Kidney tubule cell (primary cell): ENCODE results near the gene ZNF443.
"Not testable (repeated sequence)": the region's sequence is repeated elsewhere in the genome, so short reads cannot be mapped to it uniquely, and the experiment has no call there.

ENCODE experiments used
- DNase-seq: peaks from one replicate; pipeline ENCODE4 v3.0.0-alpha.2; 2018; ENCODE audit warnings: low spot score

Gene ZNF443

DNA sequence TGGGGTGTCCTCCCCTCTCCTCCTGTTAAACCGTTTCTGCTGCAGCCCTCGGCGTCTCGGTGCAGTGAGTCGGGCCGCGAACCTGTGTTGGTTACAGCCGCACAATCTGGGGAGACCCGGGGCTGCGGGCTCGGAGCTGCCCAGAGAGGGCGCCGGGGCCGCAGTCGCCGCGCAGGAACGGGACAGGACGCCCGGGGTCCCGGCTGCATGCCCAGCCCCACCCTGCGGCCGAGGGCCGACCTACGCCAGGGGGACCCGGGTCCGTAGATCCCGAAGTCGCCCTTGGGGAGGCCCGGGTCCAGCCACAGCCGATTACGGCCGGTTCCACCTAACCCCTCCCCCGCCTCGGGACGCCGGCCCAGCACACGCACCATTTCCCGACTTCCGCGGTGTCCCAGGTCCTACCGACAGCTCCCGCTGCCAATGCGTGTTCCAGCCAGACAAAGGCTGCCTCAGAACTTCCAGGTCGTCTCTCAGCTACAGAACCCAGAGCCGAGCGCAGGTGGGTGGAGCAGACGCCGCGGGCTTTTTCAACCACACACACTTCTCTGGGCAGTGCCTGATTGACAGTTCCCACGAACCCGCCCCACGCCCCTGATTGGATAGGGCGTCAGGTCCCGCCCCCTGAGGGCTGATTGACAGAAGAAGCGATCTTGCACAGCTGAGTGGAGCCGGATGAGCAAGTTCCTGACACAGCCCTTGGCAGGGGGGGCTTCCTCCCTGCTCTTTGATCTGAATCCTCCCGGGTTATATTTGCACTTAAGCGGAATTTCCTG lies at the start of gene ZNF443:
ZNF443 (minus strand) TSS at position 481 of the 776 bp plus-strand sequence; CDS start at position 374, 107 bp downstream.
- DNase-seq: peak; percentile 99

DNA sequence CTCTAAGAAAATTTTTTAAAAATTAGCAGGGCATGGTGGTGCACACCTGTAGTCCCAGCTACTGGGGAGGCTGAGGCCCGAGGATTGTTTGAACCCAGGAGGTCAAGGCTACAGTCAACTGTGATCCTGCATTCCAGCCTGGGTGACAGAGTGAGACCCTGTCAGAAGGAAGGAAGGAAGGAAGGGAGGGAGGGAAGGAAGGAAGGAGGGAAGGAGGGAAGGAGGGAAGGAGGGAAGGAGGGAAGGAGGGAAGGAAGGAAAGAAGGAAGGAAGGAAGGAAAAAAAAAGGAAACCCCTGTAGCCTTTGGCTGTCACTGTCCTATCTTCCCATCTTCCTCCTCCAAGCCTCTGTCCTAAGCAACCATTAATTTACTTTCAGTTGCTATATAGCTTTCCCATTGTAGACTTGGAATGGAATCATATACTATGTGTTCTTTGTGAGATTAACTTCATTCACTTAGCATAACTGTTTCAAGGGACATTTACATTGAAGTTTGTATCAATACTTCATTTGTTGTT lies 45.5 kb upstream of the ZNF443 start:
- DNase-seq: not testable (repeated sequence)

DNA sequence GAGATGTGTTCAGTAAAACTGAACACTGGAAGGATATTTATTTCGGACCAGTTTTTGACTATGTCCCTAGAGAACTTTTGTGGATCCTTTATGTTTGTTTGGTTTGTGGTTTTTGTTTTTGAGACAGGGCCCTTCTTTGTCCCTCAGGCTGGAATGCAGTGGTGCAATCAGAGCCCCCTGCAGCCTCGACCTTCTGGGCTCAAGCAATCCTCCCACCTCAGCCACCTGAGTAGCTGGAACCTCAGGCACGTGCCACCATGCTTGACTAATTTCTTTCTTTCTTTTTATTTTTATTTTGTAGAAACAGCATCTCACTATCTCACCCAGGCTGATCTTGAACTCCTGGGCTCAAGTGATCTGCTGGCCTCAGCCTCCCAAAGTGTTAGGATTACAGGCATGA lies 44.8 kb upstream of the ZNF443 start:
- no peak for DNase-seq

DNA sequence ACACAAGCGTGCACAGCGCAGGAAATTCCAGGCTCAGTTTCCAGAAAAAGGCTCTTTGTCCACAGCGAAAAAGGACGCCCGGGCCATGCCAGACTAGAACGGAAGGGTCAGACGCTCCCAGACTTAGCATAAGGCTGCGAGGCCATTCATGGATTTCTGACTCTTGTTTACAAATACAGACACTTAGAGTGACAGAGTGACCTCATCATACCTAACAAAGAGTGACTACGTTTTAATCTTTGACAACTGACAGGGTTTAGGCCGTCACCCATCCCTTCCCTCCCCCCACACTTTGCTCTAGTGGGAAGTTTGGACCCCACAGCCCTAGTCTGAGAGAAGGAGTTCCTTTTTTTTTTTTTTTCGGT lies 44.2 kb upstream of the ZNF443 start:
- no peak for DNase-seq

DNA sequence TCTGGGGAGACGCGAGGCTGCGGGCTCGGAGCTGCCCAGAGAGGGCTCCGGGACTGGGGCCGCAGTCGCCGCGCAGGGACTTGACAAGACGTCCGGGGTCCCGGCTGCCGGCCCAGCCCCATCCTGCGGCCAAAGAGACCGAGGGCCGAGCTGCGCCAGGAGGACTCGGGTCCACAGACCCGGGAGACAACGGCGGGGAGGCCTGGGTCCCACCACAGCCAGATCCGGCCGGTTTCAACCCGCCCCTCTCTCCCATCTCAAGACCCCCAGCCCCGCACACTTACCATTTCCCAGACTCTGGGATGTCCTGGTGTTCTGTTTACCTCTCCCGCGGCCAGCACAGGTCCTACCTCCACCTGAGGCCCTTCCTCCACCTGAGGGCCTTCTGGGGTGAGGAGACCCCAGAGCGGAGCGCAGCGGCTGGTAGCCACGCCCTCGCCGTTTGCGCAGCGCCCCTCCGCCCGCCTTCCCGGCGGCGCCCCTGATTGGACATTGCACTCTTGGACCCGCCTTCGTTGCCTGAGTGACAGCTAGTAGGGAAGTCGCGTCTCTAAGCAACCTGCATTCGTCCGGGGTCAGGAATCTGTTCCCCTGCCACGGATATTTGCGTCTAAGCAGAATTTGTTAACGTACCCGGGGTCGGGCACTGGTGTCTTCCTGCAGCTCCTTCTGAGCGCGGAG lies 43.7 kb upstream of the ZNF443 start, which contains the start of gene ZNF709:
ZNF709 (minus strand) TSS at position 446 of the 681 bp plus-strand sequence; CDS start at position 287, 159 bp downstream.
- peak; percentile 86 for DNase-seq

DNA sequence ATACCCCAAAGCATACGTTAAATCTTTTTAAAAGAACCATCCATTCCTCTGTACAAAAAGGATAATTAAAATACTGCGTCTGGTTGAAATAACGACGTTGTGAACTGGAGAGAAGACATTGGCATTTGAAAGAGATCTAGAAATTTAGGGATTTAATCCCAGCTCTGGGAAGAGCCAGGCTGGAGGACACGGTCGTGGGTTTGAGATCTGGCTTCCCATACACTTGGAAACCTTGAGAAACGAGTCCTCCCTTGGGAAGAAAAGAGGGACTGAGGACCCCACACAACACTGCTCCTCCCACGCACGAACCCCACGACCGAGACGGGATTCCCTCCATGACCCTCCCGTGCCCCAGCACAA lies 43.2 kb upstream of the ZNF443 start:
- DNase-seq: peak; percentile 31

DNA sequence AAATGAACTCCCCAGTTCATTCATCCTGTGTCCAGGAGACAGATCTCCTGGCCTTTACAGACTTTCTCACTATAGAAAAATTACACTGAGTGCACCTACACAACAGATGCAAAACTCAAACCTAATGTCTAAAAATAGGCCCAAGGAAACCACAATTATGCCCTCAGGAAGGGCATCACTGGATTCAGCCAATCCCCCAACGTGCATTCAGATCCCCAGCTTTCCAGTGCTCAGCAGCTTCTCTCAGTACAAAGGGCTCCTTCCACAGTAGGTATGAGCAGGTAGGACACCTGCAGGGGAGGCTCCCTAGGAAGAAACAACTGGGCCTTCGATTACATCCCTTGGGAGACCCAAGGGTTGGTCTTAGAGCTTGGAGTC lies 41.7 kb upstream of the ZNF443 start:
- peak; percentile 5 for DNase-seq

DNA sequence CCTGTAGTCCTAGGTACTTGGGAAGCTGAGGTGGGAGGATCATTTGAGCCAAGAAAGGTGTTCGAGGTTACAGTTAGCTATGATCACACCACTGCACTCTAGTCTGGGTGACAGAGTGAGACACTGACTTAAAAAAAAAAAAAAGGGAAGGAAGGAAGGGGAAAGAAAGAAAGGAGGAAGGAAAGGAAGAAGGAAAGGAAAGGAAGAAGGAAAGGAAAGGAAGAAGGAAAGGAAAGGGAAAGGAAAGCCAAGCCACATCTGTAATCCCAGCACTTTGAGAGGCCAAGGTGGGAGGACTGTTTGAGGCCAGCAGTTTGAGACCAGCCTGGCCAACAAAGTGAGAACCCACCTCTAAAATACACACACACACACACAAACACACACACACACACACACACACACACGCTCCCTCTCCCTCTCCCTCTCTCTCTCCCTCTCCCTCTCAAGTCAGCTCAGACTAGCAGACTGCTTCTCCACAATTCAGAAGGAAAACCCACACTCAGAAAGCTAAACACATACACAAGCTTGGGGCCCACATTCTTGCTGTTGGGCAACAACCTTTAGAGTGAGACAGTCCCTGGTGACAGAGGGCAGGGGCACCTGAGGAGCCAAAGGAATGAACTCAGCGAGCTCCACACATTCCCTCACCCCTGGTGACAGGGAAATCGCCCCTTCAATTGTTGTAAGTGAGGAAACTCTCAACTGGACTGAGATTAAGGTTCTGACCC lies 41.1 kb upstream of the ZNF443 start:
- peak; percentile 4 for DNase-seq

DNA sequence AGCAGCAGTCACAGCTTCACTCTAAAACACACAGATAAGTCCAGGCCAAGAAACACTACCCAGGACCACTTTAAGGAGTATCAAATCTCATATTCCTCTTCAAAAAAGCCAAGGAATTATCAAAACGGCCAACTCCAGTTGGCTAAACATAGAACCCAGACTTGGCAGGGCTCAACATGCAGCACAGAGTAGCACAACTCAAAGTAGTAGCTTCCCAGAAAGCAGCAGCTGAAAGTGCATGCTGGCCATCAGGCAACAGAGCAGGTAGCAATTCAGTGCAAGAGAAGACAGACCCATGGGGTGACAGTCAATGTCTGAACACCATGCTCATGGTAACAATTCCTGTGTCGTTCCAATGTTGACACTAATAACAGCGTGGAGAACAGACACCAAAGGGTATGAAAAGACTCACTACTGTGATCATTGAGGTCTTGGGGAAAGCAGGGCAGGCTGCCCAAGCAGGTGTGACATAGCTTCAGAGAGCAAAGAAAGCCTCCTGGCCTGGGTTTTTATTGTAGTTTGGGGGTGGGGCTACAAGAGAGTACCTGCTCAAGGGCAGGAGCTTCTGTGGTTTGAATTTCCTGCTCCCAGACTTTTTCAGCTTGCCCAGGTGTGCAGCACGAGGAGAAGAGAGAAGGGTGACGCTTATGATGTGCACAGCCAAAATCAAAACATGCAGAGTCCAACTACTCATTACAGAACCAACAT lies 37.6 kb upstream of the ZNF443 start:
- no peak for DNase-seq

DNA sequence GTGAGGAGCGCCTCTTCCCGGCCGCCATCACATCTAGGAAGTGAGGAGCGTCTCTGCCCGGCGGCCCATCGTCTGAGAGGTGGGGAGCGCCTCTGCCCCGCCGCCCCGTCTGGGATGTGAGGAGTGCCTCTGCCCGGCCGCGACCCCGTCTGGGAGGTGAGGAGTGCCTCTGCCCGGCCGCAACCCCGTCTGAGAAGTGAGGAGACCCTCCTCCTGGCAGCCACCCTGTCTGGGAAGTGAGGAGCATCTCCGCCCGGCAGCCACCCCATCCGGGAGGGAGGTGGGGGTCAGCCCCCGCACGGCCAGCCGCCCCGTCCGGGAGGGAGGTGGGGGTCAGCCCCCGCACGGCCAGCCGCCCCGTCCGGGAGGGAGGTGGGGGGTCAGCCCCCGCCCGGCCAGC lies 26.8 kb upstream of the ZNF443 start:
- not testable (repeated sequence) for DNase-seq

DNA sequence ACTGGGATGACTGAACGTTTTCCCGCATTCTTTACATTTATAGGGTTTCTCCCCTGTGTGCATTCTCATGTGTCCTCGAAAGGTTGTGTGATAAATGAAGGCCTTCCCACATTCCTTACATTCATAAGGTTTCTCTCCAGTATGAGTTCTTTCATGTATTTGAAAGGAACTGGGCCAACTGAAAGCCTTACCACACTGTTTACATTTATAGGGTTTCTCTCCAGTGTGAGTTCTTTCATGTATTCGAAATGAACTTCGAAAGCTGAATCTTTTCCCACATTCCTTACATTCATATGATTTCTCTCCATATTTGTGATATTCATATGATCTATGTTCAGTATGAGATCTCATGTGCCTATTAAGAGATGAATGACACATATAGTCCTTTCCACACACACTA lies 24.4 kb upstream of the ZNF443 start:
- no peak for DNase-seq

DNA sequence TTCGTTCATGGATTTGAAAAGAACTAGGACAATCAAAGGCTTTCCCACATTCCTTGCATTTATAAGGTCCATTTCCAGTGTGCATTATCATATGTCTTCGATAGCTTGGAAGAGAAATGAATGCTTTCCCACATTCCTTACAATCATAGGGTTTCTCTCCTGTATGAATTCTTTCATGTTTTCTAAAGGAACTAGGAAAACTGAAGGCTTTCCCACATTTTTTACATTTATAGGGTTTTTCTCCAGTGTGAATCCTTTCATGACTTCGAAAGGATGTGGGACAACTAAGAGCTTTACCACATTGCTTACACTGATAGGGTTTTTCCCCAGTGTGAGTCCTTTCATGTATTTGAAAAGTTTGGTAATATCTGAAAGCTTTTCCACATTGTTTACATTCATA lies 23.9 kb upstream of the ZNF443 start:
- no peak for DNase-seq

DNA sequence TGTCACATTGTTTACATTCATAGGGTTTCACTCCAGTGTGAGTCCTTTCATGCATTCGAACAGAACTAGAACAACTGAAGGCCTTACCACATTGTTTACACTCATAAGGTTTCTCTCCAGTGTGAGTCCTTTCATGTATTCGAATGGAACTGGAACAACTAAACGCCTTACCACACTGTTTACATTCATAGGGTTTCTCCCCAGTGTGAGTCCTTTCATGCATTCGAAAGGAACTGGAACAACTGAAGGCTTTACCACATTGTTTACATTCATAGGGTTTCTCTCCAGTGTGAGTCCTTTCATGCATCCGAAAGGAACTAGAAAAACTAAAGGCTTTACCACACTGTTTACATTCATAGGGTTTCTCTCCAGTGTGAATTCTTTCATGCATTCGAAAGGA lies 23.3 kb upstream of the ZNF443 start:
- not testable (repeated sequence) for DNase-seq

DNA sequence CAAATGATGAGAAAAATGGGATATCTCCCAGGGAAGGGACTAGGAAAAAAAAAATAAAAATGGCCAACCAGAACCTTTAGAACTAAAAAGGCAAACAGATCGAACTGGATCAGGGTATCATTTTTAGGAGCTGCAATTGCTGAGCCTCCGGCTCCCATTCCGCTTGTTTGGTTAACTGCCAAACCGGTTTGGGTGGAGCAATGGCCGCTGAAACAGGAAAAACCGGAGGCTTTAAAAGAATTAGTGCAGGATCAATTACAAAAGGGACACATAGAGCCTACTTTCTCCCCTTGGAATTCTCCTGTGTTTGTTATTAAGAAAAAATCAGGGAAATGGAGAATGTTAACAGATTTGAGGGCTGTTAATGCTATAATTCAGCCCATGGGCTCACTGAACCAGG lies 12.7 kb upstream of the ZNF443 start:
- DNase-seq: no peak

DNA sequence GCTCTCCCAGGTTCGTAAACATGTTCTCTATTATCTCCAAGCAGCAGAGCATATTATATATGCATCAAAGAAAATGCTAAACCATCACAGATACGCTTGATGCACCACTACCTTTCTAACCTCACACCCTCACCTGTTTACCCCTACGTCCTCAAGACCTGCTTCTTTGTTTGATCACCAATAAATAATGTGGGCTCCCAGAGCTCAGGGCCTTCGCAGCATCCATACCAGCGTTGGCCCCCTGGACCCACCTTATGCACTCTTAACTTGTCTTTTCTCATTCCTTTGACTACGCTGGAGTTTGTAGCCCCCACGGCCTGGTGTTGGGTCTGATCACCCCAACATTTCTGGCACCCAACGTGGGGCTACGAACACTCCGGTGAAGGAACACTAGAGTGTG lies 10.0 kb upstream of the ZNF443 start:
- DNase-seq: no peak

DNA sequence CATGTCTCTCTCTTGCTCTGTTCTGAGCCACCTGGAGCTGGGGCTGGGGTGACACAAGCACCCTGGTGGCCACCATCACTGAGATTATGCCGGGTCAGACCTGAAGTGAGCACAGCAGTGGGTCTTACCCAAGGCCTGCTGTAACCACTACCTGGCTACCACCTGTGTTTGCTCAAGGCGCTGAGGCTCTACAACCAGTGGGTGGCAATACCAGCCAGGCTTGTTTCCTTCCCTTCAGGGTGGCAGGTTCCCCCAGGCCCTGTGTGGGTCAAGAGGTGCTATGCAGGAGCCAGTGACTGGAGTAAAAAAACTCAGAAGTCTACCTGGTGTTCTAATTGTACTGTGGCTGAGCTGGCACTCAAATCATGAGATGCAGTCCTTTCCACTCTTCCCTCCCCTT lies 8.0 kb upstream of the ZNF443 start:
- no peak for DNase-seq

DNA sequence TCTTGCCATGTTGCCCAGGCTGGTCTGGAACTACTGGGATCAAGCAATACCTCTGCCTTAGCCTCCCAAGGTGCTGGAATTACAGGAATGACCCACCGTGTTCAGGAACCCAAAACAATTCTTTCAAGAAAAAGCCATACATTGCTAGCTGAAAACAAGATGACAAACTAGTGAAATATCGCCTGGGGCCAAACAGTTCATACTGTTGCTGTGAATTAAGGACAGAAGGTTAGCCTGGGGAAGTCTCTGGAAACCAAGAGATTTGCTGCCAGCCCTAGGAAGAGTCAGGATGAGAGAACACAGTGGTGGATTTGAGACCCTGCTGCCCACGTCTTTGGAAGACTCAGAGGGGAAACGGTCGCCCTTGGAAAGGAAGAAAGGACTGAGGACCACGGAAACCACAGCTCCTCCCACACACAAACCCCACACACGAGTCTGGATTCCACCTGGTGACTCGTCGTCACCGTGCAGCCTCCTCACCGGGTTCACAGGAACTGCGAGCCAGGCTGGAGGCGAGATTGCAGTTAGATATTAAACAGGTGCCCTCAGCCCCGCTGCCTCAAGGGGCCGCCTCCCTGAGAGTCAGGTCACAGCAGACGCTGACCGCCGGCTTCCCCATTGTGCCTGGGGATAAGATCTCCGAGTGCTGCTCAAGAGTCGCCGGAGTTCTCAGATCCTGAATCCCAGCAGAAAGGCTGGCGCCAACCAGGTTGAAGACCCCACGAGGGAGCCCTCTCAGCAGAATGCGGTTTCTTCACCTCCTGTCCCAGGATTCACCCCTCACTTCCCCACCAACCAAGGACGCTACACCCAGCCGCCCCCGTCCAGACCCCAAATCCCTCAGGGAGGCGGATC lies 908 bp downstream of the ZNF443 start:
- DNase-seq: peak; percentile 67

DNA sequence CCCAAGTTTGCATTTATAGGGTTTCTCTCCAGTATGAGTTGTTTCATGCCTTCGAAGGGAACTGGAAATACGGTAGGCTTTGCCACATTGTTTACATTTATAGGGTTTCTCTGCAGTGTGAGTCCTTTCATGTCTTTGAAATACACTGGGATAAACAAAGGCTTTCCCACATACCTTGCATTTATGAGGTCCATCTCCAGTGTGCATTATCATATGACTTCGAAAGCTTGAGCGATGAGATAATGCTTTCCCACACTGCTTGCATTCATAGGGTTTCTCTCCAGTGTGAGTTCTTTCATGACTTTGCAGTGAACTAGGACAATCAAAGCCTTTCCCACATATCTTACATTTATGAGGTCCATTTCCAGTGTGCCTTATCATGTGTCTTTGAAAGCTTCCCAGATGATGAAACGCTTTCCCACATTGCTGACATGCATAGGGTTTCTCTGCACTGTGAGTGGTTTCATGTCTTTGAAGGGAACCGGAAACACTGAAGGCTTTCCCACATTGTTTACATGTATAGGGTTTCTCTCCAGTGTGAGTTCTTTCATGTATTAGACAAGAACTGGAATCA lies 10.0 kb downstream of the ZNF443 start:
- not testable (repeated sequence) for DNase-seq

DNA sequence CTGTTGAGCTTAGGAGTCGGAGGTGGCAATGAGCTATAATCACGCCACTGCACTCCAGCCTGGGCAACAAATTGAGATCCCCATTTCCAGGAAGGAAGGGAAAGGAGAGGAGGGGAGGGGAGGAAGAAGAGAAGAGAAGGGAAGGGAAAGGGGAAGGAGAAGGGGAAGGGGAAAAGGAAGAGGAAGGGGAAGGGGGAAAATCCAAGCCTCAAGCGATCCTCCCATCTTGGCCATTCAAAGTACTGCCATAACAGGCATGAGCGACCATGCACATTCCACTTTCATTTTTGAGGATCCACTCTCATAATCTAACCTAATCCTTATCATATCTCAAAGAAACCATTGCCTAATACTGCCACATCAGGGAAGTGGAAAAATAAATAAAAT lies 14.9 kb downstream of the ZNF443 start:
- no peak for DNase-seq

DNA sequence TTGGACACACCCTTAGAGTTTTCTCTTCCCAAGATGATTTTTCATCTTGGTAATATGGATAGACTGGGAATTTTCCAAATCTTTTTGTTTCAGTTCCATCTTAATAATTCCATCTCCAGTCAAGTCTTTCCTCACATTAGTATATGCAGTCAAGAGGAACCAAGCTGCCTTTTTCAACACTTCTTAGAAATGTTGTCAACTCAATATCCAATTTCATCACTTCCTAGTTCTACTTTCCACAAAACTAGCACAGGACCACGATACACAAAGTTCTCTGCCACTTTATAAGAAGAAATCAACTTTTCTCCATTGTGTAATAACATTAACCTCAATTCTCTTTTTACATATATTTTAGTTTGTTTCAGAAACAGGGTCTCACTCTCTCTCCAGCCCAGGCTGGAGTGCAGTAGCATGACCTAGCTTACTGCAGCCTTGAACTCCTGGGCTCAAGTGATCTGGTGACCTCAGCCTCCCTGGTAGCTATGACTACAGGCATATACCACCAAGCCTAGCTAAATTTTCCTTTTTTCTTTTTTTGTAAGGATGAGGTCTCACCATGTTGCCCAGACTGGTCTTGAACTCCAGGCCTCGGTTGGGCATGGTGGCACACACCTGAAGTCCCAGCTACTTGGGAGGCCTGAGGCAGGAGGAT lies 15.5 kb downstream of the ZNF443 start:
- DNase-seq: no peak
